ENCODE measurements around the gene SASS6.

SASS6 gene, protein sequence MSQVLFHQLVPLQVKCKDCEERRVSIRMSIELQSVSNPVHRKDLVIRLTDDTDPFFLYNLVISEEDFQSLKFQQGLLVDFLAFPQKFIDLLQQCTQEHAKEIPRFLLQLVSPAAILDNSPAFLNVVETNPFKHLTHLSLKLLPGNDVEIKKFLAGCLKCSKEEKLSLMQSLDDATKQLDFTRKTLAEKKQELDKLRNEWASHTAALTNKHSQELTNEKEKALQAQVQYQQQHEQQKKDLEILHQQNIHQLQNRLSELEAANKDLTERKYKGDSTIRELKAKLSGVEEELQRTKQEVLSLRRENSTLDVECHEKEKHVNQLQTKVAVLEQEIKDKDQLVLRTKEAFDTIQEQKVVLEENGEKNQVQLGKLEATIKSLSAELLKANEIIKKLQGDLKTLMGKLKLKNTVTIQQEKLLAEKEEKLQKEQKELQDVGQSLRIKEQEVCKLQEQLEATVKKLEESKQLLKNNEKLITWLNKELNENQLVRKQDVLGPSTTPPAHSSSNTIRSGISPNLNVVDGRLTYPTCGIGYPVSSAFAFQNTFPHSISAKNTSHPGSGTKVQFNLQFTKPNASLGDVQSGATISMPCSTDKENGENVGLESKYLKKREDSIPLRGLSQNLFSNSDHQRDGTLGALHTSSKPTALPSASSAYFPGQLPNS

DNA sequence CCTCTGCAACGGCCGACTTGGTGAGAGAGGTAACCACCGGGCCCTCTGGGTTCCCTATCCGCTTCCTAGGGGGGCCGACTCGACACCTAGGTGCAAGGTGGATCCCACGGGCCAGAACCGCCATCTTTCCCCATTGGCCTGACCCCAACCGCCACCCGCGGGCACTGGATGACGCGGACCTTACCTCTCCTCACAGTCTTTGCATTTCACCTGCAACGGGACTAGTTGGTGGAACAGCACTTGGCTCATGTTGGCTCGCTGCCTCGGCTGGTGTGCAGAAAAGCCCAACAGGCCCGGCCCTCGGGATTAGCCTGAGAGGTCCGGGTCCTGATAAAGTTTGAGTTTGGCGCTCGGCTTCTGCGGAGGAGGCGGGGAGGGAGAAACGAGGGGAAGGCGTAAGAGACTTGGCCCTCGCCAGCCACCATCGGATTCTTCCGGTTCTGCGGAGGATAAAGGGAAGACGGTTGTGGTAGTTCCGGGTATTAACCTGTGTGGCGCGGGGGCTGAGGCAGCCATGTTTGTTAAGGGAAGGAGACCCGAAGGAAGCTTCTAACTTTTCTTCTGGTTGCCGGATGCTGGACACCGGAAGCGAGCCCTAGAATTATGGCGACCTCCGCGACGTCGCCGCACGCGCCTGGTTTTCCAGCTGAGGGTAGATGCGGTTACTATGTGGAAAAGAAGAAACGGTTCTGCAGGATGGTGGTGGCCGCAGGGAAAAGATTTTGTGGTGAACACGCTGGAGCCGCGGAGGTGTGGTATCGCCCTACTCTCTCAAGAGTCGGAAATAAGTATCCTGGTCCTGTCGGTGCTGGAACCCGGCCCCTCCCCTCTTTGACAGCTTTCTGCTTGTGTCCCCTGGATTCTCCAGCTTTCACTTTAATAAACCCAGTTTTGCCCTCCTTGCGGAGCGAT is at the start of gene SASS6, which contains the start of gene TRMT13:
Gene SASS6, minus strand, starts transcription at position 365 of the 912 bp plus-strand sequence. Its CDS starts 116 bp downstream, at position 249.
Gene TRMT13, plus strand, starts transcription at position 598 of the 912 bp plus-strand sequence. Its CDS starts 6 bp downstream, at position 604.
- DNase-seq (ENCODE audit: low spot score) = peak; percentile 33

DNA sequence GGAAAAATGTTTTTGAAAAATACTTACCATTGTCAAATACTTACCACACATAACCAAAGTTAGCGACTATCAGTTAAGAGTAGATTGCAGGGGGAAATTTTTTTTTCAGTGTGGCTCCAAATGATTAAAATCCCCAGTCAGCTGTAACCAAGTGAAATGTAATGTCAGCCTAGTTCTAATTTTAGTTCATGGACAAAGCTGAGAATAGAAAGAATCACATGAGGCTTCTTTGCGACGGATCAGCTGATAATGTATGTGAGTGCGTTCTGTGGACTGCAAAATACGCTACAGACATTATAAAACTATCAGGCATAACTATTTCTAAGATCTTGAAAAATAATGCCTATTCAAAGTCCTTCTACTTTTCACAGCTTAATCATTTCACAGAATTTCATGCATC is 45.4 kb upstream of the SASS6 start, which contains the start of gene LRRC39:
Gene LRRC39, minus strand, starts transcription at position 166 of the 400 bp plus-strand sequence. CDS start 9,740 bp downstream, outside the sequence.
- no peak for DNase-seq (ENCODE audit: low spot score)

DNA sequence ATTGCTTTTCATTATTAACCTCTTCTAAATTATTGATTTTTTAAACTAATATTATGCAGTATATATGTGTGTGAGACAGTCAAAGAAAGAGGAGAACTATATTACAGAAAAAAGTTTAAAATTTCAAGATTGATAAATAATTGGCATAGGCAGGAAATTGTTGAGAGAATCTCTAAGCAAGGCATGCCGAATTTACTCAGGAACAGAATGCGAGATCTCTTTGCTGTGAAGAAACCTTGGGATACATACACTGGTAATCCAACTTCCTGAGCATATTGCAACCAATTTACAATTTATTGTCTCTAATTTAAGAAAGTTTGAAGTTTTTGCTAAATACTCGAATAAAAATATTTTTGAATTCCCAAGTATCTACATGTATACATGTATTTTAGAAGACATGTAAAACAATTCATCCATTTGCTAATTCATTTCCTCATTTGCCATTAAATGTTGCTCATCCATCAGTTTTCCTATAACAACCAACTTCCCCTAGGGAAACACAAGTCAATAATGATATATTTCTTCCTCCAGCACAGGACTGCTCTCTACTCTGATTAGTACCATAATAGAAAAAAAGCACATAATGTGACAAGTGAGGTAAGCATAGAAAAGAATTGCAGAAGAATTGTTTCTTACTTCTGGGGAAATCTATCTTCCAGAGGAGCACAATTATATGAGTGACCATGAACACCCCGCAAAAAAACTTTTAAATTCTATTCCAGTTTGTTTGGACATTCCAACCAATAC is 44.7 kb upstream of the SASS6 start:
- no peak for DNase-seq (ENCODE audit: low spot score)

DNA sequence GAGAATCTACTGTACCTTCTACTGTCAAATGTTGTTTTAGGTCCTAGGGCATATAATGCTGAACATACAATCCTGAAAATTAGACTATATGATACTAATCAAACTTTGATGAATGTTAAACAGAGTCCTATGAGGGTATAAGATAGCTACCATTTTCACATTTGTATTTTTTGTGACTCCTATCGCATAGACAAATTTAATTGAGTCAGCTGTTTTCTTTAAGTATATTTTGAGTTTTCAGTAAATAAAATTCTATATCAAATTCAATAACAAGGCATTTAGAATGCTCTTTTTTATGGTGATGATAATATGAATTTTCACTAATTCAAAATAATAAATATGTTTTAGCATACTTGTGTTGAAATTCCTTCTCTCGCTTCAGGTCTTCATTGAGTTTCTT is 35.3 kb upstream of the SASS6 start:
- no peak for DNase-seq (ENCODE audit: low spot score)

DNA sequence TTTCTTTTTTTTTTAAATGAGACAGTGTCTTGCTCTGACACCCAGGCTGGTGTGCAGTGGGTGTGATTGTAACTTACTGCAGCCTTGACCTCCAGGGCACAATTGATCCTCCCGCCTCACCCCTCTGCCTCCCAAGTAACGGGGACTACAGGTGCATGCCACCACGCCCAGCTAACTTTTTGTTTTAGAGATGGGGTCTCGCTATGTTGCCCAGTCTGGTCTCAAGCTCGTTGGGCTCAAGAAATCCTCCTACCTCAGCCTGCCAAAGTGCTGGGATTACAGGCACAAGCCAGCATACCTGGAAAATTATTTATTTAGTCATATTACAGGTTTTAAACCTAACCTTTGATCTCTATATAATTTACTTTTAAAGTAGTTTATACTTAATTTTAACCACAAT is 32.0 kb upstream of the SASS6 start:
- no peak for DNase-seq (ENCODE audit: low spot score)

DNA sequence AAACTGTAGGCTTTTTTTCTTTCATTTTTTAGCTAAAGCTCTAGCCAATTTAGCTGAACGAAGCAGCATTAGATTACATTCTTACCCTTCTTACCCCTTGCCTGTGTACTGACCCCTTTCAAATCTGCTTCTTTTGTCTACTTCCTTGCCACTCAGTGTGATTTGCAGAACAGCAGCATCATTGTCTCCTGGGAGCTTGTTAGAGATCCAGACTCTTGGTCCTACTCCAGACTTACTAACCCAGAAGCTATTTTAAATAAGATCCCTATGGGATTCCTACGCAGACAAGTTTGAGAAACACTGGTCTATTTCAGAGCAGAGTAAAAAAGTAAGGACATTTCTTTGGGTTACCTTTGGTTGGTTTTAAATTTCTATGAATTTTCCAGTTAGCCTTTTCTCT is 31.5 kb upstream of the SASS6 start:
- DNase-seq (ENCODE audit: low spot score) = no peak

DNA sequence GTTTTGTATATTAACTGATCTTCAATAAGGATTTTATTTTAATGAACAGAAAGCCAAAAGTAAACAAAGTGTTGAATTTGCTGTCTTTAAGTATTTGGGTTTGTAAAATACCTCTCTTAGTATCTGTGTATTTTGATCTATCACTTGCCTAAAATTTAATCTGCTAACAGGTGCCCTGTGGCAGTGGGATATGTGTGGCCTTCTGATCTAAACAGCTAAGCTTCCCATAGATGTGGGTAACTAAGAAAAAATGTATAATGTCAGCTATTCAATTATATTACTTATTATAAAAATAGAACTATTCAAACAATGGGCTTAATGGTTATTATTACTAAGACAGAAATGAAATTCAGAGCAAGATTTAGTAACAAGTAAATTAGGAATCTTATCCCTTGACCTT is 30.2 kb upstream of the SASS6 start:
- no peak for DNase-seq (ENCODE audit: low spot score)

DNA sequence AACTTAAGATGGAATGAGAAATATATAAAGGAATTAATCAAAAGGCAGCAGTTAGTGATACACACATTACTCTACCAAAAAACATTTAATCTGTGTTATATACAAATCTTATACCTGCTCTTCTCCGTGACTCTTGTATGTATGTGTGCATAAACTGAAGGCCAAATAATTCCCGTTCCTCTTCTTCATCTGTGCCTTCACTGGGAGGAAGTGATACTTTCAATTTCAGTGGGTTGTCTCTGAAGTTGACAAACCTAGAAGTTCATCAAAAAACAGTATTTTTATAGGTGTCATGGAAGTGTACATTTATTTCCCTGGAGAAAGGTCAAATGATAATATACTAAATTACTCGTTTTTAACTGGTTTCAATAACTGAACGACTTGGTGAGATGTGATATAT is 19.5 kb upstream of the SASS6 start:
- no peak for DNase-seq (ENCODE audit: low spot score)

DNA sequence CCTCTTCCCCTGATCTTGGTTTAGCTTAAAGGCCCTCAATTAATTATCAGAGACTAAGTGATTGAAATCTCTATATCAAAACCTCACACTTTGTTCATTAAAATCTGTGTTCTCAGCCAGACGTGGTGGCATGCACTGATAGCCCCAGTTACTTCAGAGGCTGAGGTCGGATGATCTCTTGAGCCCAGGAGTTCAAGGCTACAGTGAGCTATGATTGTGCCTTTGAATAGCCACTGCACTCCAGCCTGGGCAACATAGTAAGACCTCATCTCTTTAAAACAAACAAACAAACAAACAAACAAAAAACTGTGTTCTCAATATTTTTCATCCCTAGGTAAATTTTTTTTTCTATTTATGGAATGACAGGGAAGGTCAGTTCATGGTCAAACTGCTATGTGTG is 18.9 kb upstream of the SASS6 start:
- DNase-seq (ENCODE audit: low spot score) = no peak

DNA sequence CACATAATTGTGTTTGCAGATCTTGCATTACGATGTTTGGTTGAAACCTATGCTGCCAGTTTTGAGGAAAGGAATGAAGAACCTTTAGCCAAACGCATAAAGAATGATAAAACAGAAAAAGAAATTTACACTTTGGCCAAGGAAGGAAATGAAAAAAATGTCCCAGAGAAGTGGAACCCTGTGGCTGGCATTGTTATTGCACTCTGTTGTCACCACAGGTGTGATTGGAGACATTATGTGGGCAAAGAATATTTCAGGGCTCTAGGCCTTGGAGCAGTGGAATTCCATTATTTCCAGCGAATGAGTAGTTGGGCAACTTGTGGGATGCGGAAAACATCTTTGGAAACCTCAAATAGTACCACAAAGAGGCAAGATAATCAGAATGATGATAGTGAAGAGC is 15.1 kb upstream of the SASS6 start:
- no peak for DNase-seq (ENCODE audit: low spot score)

DNA sequence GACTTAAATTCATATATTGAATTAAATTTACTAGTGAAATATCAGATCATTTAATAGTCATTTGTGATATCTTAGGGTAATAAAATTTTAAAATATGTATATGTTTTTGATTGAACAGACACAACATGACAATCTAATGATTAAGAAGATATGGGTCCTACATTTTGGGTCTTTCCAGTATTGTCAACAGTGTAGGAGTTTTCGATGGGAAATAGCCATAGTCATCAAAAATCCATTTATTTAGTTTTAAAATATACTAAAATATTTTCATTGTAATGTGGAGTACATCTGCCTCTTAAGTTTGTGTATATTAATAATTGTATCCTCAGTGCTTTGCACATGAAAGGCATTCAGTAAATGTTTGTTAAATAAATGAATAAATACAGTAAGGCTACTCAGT is 14.2 kb upstream of the SASS6 start:
- DNase-seq (ENCODE audit: low spot score) = no peak

DNA sequence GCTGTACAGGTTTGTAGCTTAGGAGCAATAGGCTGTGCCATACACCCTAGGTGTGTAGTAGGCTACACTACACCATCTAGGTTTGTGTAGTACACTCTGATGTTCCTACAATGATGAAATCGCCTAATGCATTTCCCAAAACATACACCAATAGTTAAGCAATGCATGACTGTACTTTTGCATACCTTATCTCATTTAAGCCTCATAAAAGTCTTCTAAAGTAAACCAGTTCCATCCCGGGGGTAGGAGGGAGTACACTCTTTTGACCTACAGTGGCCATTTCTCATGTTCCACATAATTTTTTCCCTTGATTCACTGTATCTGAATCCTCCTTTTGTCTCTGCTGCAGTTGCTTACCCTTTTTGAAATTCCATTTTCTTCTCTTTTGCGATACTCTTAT is 12.4 kb upstream of the SASS6 start:
- DNase-seq (ENCODE audit: low spot score) = no peak

DNA sequence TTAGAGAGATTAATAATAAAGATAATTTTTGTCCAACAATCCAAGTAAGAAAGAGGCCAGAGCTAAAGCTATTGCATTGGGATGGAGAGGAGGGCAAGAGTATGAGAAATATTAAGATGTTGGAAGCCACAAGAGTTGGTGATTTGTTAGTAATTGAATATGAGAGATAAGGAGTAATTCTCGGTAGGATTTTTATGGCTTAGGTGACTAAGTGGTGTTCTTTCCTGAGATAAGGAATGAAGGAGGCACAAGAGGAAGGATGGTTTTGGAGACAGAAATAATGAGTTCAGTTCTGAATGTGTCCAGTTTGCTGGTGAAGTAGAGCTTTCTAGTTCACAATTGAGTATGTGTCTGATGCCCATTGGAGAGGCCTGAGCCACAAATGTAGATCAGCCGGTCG is 9.6 kb upstream of the SASS6 start:
- DNase-seq (ENCODE audit: low spot score) = no peak

DNA sequence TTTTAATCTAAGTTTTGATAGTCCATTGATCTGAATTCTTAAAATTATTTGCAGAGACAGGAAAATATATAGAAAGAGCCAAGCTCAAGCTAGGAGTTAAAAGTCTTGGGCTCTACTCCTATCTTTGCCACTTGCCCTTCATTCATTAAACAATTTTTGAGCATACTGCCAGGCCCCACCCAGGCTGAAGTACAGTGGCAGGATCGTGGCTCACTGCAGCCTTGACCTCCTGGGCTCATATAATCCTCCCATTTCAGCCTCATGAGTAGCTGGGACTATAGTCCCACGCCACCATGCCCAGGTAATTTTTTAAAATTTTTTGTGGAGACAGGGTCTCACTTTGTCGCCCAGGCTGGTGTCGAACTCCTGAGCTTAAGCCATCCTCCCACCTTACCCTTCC is 8.5 kb upstream of the SASS6 start:
- no peak for DNase-seq (ENCODE audit: low spot score)

DNA sequence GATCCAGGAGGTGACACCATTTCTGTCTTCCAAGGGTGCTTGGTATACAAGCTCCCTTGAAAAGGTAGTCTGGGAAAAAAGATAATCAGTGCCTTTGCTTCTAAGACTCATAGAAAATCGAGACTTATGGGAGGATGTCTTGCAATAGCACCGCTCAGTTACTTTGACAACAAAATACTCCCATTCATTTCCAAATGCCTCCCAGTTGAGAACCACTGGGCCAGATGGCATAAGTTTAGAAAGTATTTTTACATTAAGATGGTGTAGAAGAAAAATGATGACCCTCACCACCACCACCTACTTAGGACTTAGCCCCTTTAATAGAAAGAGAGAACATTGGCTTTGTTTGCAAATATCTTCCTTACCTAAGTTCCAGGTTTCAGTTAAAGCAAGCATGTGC is 4.9 kb upstream of the SASS6 start:
- no peak for DNase-seq (ENCODE audit: low spot score)

DNA sequence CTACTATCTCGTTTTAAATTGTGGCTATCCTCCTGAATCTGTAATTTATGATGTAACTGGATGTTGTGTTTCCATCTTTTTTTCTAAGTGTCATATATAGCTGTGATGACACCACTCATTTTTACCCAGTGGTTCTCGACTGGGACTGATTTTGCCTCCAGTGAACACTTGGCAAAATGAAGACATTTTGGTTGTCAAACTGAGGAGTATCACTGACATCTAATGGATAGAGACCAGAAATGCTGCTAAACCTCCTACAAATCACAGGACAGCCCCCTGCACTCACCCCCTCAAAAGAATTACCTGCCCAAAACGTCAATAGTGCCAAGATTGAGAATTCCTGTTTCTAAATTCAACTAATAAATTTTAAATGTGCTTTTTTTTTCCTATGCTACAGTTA is 2.1 kb upstream of the SASS6 start:
- no peak for DNase-seq (ENCODE audit: low spot score)

DNA sequence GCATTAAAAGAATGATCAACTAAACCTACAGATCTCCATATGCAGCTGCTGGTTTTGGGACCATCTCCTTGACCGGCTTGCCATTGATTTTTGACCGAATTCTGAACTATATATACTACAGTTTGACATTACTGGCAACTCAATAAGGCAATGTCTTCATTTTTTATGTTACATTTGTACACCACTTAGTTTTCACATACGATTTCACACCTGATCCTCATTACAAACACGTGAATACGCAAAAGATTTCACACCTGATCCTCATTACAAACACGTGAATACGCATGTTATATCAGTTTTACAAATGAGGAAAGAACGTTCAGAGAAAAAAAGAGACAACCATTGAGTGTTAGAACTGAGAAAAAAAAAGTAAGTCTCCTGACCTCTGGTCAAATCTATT is 1.1 kb downstream of the SASS6 start:
- no peak for DNase-seq (ENCODE audit: low spot score)

DNA sequence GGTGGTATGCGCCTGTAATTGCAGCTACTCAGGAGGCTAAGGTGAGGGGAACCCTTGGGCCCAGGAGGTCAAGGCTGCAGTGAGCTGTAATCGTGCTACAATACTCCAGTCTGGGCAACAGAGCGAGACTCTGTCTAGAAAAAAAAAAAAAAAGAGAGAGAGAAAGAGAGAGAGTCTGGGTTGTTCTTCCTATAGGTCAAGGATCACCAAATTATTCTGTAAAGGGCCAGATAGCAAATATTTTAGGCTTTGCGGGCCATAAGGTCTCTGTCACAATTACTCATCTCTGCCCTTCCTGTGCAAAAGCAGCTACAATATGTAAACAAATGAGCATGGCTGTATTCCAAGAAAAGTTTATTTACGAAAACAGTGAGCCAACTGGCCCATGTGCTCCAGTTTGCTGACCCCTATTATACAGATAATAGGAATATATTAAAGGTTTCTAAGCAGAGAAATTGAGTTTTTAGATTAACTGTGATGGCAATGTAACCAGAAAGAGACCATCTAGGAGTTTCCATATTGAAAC is 2.1 kb downstream of the SASS6 start:
- no peak for DNase-seq (ENCODE audit: low spot score)

DNA sequence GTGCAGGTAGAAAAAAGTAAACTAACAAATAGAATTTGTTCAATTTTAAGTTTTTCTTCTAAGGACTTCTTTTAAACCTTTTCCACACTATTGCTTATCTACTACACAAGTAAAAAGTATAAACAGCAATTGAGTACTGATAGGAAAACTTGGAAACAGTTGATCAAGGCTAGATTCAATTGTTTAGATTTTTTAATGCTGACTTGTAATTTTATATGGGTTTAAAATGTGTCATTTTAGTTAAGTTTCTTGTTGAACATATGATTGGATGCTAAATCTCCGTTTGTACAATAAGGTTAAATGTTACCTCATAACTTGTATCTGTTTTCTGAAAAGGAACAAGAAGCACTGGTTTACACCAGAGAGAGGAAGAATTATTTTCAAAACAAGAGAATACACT is 5.5 kb downstream of the SASS6 start:
- DNase-seq (ENCODE audit: low spot score) = no peak

DNA sequence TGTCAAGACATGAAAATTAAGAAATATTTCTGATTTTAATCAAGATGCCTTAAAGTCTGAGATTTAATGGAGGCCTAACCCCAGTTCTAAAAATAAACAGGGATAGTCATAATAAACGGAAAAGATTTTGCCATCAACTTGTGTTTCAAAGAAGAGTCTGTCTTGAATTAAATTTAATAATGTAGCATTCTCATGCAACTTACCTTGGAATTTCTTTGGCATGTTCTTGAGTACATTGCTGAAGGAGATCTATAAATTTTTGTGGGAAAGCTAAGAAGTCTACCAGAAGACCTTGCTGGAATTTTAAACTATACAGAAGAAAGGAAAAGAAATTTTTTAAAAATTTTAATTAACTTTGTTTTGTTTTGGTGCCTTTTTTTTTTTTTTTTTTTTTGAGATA is 10.6 kb downstream of the SASS6 start:
- DNase-seq (ENCODE audit: low spot score) = no peak

DNA sequence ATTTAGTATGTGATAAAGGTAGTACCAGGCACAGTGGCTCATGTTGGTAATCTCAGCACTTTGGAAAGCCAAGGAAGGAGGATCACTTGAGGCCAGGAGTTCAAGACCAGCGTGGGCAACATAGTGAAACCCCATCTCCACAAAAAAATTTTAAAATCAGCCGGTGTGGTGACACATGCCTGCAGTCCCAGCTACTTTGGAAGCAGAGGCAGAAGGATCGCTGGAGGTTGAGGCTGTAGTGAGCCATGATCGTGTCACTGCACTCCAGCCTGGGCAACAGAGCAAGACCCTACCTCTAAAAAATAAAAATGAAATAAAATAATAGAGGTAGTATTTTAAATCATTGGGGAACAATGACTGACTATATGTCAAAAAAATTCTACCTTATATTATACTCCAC is 17.2 kb downstream of the SASS6 start:
- DNase-seq (ENCODE audit: low spot score) = no peak
